Measurements from ENCODE around the gene SLC46A3.

- TF ChIP-seq, protein P1, sequence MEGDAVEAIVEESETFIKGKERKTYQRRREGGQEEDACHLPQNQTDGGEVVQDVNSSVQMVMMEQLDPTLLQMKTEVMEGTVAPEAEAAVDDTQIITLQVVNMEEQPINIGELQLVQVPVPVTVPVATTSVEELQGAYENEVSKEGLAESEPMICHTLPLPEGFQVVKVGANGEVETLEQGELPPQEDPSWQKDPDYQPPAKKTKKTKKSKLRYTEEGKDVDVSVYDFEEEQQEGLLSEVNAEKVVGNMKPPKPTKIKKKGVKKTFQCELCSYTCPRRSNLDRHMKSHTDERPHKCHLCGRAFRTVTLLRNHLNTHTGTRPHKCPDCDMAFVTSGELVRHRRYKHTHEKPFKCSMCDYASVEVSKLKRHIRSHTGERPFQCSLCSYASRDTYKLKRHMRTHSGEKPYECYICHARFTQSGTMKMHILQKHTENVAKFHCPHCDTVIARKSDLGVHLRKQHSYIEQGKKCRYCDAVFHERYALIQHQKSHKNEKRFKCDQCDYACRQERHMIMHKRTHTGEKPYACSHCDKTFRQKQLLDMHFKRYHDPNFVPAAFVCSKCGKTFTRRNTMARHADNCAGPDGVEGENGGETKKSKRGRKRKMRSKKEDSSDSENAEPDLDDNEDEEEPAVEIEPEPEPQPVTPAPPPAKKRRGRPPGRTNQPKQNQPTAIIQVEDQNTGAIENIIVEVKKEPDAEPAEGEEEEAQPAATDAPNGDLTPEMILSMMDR (IDR thresholded peaks at IDR 0.05) = no peak
- TF ChIP-seq POLR2A (IDR thresholded peaks at IDR 0.05) (no peak), POLR2AphosphoS5 (IDR thresholded peaks at IDR 0.05) (no peak), EP300 (IDR thresholded peaks at IDR 0.05; ENCODE audit: low read depth) (no peak)
Observed at GRCh38 chr13:28751175-28751960, 32.6 kb upstream of the SLC46A3 start.

Data from transverse colon (tissue), 4 donors.